ENCODE measurements around the gene MSANTD3. TPM values are rescaled to one million over a fixed set of nuclear protein-coding genes. Genes with fewer than 3 reads are reported as not detected.
"Not testable (repeated sequence)": the region's sequence is repeated elsewhere in the genome, so short reads cannot be mapped to it uniquely, and the experiment has no call there.

MSANTD3 gene, protein sequence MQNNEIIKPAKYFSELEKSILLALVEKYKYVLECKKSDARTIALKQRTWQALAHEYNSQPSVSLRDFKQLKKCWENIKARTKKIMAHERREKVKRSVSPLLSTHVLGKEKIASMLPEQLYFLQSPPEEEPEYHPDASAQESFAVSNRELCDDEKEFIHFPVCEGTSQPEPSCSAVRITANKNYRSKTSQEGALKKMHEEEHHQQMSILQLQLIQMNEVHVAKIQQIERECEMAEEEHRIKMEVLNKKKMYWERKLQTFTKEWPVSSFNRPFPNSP
- total RNA-seq: 15.5 TPM
- long read RNA-seq, transcript MSANTD3-203 (3 exons, 1,362 nt): major isoform, 28 of 37 reads
- long read RNA-seq, partial matches to known transcripts: 1 of 37 reads
- long read RNA-seq, other reads (novel, unspliced or antisense): 5 of 37 reads

DNA sequence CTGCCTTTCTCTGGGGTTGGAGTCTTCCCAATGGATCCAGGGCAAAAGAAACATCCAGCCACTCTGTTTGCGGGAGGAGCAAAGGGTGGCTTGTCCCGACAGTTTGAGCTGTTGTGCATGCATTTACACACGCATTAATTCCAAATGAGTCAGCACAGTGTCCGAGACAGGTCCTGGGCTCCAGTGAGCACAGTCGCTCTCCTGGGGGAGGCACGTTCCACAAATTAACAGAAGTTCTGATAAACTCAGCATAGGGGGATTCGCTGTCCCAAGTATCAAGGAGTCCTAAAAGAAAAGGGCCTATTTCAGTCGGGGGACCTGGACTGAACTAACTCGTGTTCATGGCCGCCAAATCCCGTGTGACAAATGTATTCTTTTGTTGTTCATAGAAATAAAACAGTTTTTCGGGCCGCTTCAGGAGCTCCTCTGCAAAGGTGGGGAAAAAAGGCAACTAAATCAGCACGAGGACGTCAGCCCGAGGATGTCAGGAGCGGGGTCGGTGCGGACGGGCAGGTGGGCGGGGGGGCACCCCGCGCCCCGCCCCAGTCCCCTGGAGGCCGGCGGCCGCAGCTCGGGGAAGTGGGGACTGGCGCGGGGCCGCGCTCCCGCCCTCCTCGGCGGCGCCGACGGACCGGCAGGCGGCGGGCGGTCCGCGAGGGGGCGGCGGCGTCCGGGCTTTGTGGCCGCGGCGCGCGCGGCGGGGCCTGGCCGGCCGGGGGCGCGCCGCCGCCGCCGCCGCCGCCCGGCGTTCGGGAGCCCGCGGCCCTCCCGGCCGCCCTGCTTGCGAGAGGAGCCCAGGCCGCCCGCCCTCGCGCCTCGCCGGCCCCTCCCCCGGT, at the start of gene MSANTD3:
Gene MSANTD3, plus strand, starts transcription at position 614 of the 836 bp plus-strand sequence. CDS start 14,796 bp downstream, outside the sequence.
- ATAC-seq (ENCODE audit: poor library complexity) (peak; percentile 91), DNase-seq (peak; percentile 77)
- intact Hi-C loops (cut with DNase I): no loop called here

DNA sequence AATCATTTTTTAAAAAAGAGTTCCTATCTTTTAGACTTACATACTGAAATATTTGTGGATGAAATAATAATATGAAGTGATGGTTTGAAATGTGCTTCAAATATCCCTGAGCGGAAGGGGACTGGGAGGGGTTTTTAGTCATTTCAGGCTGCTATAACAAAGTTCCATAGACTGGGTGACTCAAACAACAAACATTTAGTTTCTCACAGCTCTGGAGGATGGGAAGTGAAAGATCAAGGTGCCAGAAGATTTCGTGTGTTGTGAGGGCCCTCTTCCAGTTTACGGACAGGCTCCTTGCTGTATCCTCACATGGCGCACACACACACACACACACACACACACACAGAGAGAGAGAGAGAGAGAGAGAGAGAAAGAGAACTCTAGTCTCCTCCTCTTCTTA, 47.1 kb upstream of the MSANTD3 start:
- DNase-seq (no peak), ATAC-seq (ENCODE audit: poor library complexity) (no peak)
- intact Hi-C loops (cut with DNase I): no loop called here

DNA sequence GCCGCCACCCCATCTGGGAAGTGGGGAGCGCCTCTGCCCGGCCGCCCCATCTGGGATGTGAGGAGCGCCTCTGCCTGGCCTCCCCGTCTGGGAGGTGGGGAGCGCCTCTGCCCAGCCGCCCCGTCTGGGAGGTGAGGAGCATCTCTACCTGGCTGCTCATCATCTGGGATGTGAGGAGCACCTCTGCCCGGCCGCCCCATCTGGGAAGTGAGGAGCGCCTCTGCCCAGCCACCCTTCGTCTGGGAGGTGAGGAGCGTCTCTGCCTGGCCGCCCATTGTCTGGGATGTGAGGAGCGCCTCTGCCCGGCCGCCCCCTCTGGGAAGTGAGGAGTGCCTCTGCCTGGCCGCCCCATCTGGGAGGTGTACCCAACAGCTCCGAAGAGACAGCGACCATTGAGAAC, 34.0 kb upstream of the MSANTD3 start:
- not testable (repeated sequence) for ATAC-seq (ENCODE audit: poor library complexity)

DNA sequence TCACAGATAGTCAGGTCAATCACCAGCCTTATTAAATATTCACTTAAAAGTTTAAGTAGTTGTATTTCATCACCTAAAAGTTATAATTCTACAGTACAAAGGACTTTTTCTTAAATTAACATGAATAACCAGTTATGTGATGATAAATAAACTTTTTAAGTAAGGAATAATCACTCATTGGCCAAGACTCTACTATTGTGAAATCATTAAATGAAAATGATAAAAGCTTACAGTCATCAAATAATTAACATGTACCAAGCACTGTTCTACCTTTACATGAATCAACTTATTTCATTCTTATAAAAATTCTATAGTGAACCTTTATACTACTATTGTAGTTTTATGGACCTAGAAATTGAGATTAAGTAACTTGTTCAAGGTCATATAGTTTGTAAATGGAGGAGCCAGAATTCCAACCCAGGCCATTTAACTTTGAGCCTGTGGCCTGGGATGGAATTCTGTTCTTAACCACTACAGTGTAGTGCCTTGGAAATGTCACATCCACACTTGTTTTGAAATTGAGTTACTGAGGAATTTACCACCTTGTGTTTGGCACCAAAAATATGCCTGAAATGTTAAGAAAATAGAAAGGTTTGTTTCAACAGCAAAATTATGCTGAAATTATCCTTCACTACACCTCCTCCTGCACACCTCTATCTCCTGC, 32.8 kb upstream of the MSANTD3 start:
- intact Hi-C loops (cut with DNase I): no loop called here
- DNase-seq: no peak
- ATAC-seq (ENCODE audit: poor library complexity): no peak

More for the DNA sequence above, 34.0 kb upstream of the MSANTD3 start:
- intact Hi-C loops (cut with DNase I); DNase-seq: not testable (repeated sequence)

DNA sequence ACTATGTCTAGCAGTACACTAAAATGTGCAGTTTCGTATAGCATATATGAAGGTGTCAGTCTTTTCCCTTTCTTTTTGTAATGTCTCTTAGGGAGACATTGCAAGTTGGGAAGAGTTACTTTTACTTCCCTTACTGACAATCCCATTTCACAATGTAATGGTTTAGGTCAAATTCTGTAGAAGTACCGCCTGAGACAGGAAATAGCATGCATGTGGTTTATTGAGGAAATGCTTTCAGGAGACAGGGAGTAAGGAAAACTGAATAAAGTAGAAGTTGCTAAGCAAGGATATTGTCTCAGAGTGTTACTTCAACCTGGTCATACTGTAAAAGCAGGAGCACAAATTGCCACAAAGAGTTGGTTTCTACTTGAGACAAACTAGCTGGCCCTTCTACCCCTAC, 32.1 kb upstream of the MSANTD3 start:
- ATAC-seq (ENCODE audit: poor library complexity) (no peak), DNase-seq (no peak)
- intact Hi-C loops (cut with DNase I): no loop called here

DNA sequence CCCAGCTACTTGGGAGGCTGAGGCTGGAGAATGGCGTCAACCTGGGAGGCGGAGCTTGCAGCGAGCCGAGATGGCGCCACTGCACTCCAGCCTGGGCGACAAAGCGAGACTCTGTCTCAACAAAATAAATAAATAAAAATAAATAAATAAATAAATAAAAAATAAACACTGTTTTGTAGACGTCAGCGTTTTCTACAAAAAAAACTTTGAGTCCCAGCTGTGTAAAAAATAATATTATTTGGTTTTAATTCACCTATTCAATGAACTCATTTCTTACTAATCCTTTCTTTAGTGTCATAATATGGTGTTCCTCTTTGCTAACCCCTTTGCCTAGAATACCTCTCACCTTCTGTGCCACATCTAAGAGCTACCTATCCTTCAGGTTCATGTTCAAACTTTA, 30.2 kb upstream of the MSANTD3 start:
- intact Hi-C loops (cut with DNase I): no loop called here
- ATAC-seq (ENCODE audit: poor library complexity) (no peak), DNase-seq (no peak)

DNA sequence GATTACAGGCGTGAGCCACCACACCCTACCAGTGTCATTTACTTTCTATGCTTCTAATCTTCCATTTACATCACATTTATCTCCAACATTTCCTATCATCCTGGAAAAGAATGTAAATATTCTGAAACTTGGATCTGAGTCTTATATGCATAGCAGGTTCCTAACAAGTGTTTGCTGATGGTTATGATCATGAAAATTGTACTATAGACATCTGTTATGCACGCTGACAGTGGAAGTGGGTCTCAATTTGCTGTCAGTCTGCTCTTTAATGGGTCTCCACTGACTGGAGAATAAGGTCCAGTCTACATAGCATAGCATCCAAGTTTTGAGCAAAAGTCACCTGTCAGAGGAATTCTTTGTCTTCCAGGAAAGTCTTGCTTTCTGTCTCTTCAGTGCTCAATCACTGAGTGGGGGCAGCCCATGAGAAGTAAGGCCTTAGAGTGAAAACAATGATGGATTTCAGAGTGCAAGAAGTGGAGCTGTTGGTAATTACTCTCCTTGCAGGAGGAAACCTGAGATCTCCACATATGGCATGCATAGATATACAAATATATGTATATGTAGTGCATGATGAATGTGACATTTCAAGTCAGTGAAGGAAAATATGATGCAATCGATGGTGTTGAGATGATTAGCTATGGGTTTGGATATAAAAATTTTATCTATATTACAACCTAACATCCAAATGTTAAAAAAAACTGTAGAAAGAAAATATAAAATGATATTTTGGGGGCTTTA, 29.2 kb upstream of the MSANTD3 start:
- intact Hi-C loops (cut with DNase I): no loop called here
- ATAC-seq (ENCODE audit: poor library complexity) (no peak), DNase-seq (no peak)

DNA sequence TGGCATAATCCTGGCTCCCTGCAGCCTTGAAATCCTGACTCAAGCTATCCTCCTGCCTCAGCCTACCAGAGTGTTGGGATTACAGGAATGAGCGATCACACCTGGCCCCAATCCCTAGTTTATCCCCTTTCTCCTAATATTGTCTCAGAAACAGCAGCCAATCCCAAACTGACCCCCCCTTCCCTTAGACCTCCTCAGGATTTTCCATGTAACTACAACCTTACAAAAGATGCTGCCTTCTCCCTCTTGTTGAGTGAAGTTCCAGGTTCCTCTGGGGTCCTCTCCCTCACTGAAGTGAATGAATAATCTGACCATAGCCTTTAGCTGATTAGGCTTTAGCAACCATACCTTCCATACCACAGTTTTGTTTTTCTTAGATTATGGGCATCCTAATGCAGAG, 25.9 kb upstream of the MSANTD3 start:
- DNase-seq: no peak
- intact Hi-C loops (cut with DNase I): no loop called here
- ATAC-seq (ENCODE audit: poor library complexity): no peak

DNA sequence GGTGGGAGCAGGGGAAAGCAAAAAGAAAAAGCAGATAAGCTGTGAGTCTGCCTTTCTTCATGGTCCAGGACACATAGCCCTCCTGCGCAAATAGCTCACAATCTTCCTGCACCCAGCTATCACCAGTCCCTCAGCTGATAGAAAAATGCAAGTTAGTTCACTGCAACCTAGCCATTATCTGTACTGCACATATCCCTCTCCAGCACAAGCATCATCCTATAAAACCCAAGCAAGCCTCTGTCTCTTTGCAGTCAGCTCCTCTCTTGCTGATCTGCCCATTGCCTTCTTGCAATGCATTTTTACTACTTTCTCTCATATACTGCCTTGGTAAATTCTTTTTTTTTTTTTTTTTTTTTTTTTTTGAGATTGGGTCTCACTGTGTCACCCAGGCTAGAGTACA, 20.0 kb upstream of the MSANTD3 start:
- ATAC-seq (ENCODE audit: poor library complexity): no peak
- DNase-seq: no peak
- intact Hi-C loops (cut with DNase I): no loop called here

DNA sequence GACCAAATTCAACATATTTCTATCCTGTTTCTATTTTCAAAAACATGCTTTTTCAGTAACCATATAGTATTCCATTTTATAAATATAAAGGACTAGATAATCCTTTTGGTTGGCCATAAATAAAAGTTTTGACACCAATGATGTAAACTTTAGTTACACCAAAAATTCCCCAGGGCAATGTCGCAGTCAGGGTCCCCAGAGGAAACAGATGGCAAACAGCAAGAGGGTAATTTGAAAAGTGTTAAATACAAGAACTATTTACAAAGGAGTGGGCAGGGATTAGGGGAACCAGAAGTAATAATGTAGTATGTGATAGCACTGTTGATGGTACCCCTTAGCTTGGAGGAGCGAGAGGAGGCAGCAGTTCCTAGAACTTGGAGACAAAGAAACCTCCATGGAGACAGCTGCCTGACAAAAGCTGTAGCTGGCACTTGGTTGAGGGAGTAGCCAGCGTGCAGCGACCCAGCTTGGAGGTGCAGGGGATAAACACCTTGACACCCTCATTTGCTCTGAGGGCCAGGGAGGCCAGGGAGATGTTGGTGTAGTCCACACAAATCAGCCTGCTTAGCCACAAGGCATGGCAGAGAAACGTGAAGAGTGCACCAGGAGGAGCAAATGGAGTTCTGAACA, 18.3 kb upstream of the MSANTD3 start:
- intact Hi-C loops (cut with DNase I): no loop called here
- no peak for DNase-seq
- no peak for ATAC-seq (ENCODE audit: poor library complexity)

DNA sequence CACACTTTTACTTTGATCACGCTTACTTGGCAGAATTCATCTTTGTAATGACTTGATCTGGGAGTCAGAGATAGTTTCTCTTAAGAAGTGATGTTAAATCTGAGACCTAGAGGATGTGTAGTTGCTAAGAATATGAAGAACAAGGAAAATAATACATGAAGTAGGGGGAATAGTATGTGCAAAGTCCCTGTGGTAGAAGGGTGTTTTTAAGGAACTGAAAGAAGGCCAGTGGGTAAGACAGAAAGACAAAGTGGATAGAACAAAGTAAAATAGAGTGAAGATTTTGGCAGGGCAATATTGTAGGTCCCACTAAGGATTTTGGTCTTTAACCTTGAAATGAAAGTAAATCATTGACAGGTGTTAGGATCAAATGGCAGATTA, 17.8 kb upstream of the MSANTD3 start:
- intact Hi-C loops (cut with DNase I): no loop called here
- ATAC-seq (ENCODE audit: poor library complexity) (no peak), DNase-seq (no peak)

DNA sequence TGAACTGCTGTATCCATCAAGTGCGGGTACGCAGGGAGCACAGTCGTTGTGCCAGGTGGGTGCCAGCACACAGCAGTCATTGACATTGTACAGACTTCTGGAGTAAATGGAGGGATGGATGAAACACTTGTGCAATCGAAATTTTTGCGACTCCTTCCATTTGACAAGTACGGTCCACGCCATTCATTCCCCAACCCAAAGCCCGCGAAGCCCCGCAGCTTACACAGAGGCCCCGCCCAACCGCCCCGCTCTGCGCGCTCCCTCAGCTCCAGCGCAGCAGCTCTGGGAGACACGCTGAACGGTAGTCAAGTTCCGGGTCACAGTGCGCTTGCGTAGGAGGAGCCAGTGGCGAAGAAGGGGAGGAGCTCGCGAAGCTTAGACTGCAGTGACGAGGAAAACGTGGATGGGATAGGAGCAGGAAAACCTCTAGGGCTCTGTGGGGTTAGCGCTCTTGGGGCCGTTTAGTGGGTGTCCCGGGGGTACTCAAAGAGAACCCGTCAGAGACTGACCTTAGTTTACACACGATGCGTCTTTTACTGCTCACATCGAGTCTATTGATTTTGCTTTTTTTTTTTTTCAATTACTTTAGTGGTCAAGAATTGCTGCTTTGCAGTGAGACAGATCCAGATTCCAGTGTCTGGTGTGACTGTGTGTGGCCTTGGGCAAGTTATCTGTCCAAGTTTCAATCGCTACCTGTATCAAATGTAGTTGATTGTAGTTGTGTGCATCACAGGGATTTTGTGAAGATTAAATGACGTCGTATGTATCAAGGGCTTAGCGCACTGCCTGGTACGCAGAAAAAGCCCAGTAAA, 15.3 kb upstream of the MSANTD3 start:
- peak; percentile 93 for DNase-seq
- peak; percentile 100 for ATAC-seq (ENCODE audit: poor library complexity)
- intact Hi-C loops (cut with DNase I): no loop called here

DNA sequence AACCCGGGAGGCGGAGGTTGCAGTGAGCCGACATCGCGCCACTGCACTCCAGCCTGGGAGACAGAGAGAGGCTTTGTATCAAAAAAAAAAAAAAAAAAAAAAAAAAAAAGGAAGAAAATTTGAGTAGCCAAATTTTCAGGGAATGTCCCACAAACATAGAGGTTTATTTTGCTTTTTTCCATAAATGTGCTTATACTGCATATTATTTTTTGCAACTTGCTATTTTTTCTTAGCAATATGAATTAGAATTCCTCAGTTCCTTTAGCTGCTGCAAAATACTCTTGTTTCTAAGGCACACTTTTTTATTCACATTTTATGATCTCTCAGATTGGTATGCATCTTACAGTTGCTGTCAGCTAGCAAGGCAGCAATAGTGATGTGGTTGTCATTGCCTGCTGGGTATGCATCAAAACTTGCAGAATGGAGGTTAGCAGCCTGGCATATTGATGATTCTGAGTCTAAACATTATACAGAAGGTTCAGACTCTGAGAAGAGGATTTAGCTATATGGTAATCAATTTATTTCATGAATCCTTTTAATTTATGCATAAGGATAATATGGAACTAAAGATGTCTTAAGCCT, 13.0 kb upstream of the MSANTD3 start:
- DNase-seq (no peak), ATAC-seq (ENCODE audit: poor library complexity) (no peak)
- intact Hi-C loops (cut with DNase I): no loop called here

DNA sequence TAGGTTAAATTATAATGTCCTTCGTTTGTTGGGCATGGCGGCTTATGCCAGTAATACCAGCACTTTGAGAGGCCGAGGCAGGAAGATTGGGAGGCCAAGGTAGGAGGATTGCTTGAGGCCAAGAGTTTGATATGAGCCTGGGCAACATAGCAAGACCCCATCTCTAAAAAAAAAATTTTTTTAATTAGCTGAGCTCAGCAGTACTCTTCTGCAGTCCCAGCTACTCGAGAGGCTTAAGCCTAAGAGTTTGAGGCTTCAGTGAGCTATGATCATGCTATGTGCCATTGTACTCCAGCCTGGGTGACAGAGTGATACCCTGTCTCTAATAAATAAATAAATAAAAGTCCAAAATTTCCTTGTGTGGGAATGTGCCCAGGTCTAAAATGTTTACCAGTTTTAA, 9.1 kb upstream of the MSANTD3 start:
- ATAC-seq (ENCODE audit: poor library complexity) (no peak), DNase-seq (no peak)
- intact Hi-C loops (cut with DNase I): no loop called here

DNA sequence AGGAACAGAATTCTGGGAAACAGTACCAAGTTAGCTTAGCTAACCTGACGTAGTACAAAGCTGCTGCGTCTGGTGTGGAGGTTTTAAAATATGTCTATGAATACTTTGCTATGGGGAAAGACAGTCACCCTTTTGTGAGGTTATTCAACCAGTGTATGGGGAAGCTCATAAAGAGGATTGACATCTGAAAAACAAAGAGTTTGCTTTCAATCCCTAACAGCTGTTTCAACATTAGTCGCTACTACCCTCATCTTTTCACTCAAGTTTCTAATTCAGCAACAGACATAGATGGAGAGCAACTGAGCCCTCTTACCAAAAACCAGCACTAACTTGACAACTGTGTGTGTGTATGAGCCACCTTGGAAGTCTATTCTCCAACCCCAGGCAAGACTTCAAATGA, 7.8 kb upstream of the MSANTD3 start:
- ATAC-seq (ENCODE audit: poor library complexity) (no peak), DNase-seq (no peak)
- intact Hi-C loops (cut with DNase I): no loop called here

DNA sequence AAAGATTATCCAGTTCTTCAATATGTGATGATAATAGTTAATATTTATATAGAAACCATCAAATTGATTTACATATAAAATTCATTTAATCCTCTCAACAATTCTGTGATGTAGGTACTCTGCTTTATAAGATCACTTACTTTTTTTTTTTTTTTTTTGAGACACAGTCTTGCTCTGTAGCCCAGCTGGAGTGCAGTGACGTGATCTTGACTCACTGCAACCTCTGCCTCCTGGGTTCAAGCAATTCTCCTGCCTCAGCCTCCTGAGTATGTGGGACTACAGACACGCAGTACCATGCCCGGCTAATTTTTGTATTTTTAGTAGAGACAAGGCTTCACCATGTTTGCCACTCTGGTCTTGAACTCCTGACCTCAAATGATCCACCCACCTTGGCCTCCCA, 5.8 kb upstream of the MSANTD3 start:
- intact Hi-C loops (cut with DNase I); DNase-seq; ATAC-seq (ENCODE audit: poor library complexity): not testable (repeated sequence)

DNA sequence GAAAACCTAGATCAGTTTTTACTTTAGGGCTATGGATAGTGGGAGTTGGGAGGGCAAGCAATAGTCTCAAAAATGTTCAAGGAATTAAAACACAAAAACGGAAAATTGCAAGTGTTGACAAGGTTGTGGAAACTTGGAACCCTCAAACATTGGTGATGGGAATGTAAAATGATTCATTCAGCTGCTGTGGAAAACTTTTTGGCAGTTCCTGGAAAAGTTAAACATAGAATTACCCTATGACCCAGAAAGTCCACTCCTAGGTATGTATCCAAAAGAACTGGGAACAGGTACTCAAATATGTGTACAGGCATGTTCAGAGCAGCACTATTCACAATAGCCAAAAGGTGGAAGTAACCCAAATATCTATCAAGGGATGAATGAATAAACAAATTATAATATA, 1.2 kb upstream of the MSANTD3 start:
- intact Hi-C loops (cut with DNase I): no loop called here

More for the DNA sequence above, 1.2 kb upstream of the MSANTD3 start:
- ATAC-seq (ENCODE audit: poor library complexity) (no peak), DNase-seq (no peak)
